Lower lobe of right lung (tissue), 2 donors: ENCODE measurements around the gene ACTN1. TPM values are rescaled to one million over a fixed set of nuclear protein-coding genes. Genes with fewer than 3 reads are reported as not detected.

Experiments
- ATAC-seq, 2 donors: fragments of 200-7000 bp; cut with Tn5 transposase; one replicate each; pipeline ENCODE4 v1.9.1; 2020 to 2022; ENCODE audit warnings: mild to moderate bottlenecking in 2 of 2, moderate library complexity in 2 of 2
- DNase-seq: peaks from one replicate; pipeline ENCODE4 v3.0.0-alpha.2; 2020
- H3K27ac ChIP-seq: fragments of 200-600 bp; one replicate; pipeline ENCODE4 v1.8.0; 2022
- H3K27me3 ChIP-seq: fragments of 200-600 bp; one replicate; pipeline ENCODE4 v1.8.0; 2022; ENCODE audit warnings: low read depth
- H3K36me3 ChIP-seq: fragments of 200-600 bp; one replicate; pipeline ENCODE4 v1.8.0; 2022; ENCODE audit warnings: mild to moderate bottlenecking
- H3K4me1 ChIP-seq: fragments of 200-600 bp; one replicate; pipeline ENCODE4 v1.8.0; 2022
- H3K4me3 ChIP-seq: fragments of 200-600 bp; one replicate; pipeline ENCODE4 v1.8.0; 2022; ENCODE audit warnings: mild to moderate bottlenecking
- H3K9me3 ChIP-seq: fragments of 200-600 bp; one replicate; pipeline ENCODE4 v1.8.0; 2022
- CTCF ChIP-seq: fragments of 200-600 bp; IDR thresholded peaks from one replicate; pipeline ENCODE4 v1.8.0; 2022; ENCODE audit warnings: antibody characterized with exemption, mild to moderate bottlenecking
- intact Hi-C: fragments of 100-400 bp; cut with DNase I; formaldehyde crosslinking; loops from one replicate; pipeline ENCODE4 v1.11.0; 2022
- total RNA-seq: library from RNA; stranded (reverse); fragmentation: NEBNext Ultra II Directional; extraction: Animal tissue kit (Norgen Biotek cat#: 25700); gene quantifications from one replicate; pipeline ENCODE4 v1.2.1, GENCODE V29; 2021
- donor health status: DM: no; HTN: yes; CAD: no; lungs with severe emphysema.

Gene ACTN1
- total RNA-seq, 1 donor from 2014 or later = 124 TPM

GRCh38 chr14:68944162-68944561 is 34.9 kb downstream of the ACTN1 start:
- intact Hi-C loops = no loop called here
- no peak overlapping the region for H3K27ac ChIP-seq
- H3K4me3 ChIP-seq = no peak overlapping the region
- H3K36me3 ChIP-seq = no peaks in the 10 kb centered on the region
- H3K9me3 ChIP-seq = no peaks in the 10 kb centered on the region
- TF ChIP-seq CTCF = no peak
- peaks cover 87% of the 10 kb centered on the region for H3K4me1 ChIP-seq
- no peaks in the 10 kb centered on the region for H3K27me3 ChIP-seq
- ATAC-seq = no peak
- DNase-seq = no peak

GRCh38 chr14:68943107-68943506 is 36.0 kb downstream of the ACTN1 start:
- no peaks in the 10 kb centered on the region for H3K9me3 ChIP-seq
- intact Hi-C loops = no loop called here
- no peak overlapping the region for H3K27ac ChIP-seq
- DNase-seq = no peak
- no peak for TF ChIP-seq CTCF
- peaks cover 87% of the 10 kb centered on the region for H3K4me1 ChIP-seq
- no peaks in the 10 kb centered on the region for H3K36me3 ChIP-seq
- no peaks in the 10 kb centered on the region for H3K27me3 ChIP-seq
- no peak overlapping the region for H3K4me3 ChIP-seq
- ATAC-seq = no peak

GRCh38 chr14:68942296-68943035 is 36.6 kb downstream of the ACTN1 start:
- intact Hi-C loops = no loop called here
- DNase-seq (no peak), ATAC-seq (no peak)
- Histone ChIP-seq H3K9me3 (no peaks in the 10 kb centered on the region), H3K27me3 (no peaks in the 10 kb centered on the region), H3K36me3 (no peaks in the 10 kb centered on the region), H3K4me3 (no peak overlapping the region), H3K4me1 (peaks cover 87% of the 10 kb centered on the region), H3K27ac (no peak overlapping the region)
- TF ChIP-seq CTCF = no peak

GRCh38 chr14:68941820-68942219 is 37.3 kb downstream of the ACTN1 start:
- intact Hi-C loops = no loop called here
- no peak for DNase-seq
- Histone ChIP-seq H3K27me3 (no peaks in the 10 kb centered on the region), H3K4me1 (peaks cover 86% of the 10 kb centered on the region), H3K36me3 (no peaks in the 10 kb centered on the region), H3K9me3 (no peaks in the 10 kb centered on the region), H3K4me3 (no peak overlapping the region), H3K27ac (no peak overlapping the region)
- no peak for TF ChIP-seq CTCF
- ATAC-seq = no peak

GRCh38 chr14:68940614-68941185 is 38.4 kb downstream of the ACTN1 start:
- no peaks in the 10 kb centered on the region for H3K27me3 ChIP-seq
- H3K27ac ChIP-seq = peak overlapping the region; percentile 71
- intact Hi-C loops = no loop called here
- no peaks in the 10 kb centered on the region for H3K36me3 ChIP-seq
- peaks cover 82% of the 10 kb centered on the region for H3K4me1 ChIP-seq
- DNase-seq = no peak
- ATAC-seq = no peak
- no peak for TF ChIP-seq CTCF
- no peaks in the 10 kb centered on the region for H3K9me3 ChIP-seq
- no peak overlapping the region for H3K4me3 ChIP-seq
